Measurements from ENCODE around the gene INO80.

GRCh38 chr15:41019174-41019573 lies 96.9 kb downstream of the INO80 start:
- TF ChIP-seq, protein P1, sequence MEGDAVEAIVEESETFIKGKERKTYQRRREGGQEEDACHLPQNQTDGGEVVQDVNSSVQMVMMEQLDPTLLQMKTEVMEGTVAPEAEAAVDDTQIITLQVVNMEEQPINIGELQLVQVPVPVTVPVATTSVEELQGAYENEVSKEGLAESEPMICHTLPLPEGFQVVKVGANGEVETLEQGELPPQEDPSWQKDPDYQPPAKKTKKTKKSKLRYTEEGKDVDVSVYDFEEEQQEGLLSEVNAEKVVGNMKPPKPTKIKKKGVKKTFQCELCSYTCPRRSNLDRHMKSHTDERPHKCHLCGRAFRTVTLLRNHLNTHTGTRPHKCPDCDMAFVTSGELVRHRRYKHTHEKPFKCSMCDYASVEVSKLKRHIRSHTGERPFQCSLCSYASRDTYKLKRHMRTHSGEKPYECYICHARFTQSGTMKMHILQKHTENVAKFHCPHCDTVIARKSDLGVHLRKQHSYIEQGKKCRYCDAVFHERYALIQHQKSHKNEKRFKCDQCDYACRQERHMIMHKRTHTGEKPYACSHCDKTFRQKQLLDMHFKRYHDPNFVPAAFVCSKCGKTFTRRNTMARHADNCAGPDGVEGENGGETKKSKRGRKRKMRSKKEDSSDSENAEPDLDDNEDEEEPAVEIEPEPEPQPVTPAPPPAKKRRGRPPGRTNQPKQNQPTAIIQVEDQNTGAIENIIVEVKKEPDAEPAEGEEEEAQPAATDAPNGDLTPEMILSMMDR (IDR thresholded peaks at IDR 0.05) = no peak
- TF ChIP-seq EZH2 (IDR thresholded peaks at IDR 0.05; ENCODE audit: borderline replicate concordance, insufficient read depth, low read depth, low read length, poor library complexity, severe bottlenecking) = no peak

Measured in B cell (primary cell).